Naive B cell (primary cell): ENCODE data around the gene RNASEH1. TPM values are rescaled to one million over a fixed set of nuclear protein-coding genes. Genes with fewer than 3 reads are reported as not detected.

ENCODE experiments used
- ATAC-seq, 2 donors: fragments of 150-1000 bp; cut with Tn5 transposase; 2 replicates each; pipeline ENCODE4 v1.10.0; 2021; ENCODE audit warnings: low read depth in 2 of 2, mild to moderate bottlenecking in 2 of 2, moderate library complexity in 2 of 2
- DNase-seq: peaks from one replicate; pipeline ENCODE4 v3.0.0; 2022
- H3K27ac Mint-ChIP-seq, 6 donors: one replicate each; pipeline ENCODE4 v1.8.0; 2020 to 2022; ENCODE audit warnings: mild to moderate bottlenecking in 6 of 6, mixed read lengths in 6 of 6, moderate library complexity in 5 of 6, inconsistent platforms in 2 of 6
- H3K27me3 Mint-ChIP-seq, 3 donors: one replicate each; pipeline ENCODE4 v1.8.0; 2021 to 2022; ENCODE audit warnings: mixed read lengths in 3 of 3, mild to moderate bottlenecking in 1 of 3
- H3K36me3 Mint-ChIP-seq, 2 donors: one replicate each; pipeline ENCODE4 v1.8.0; 2020 to 2022; ENCODE audit warnings: mixed read lengths in 2 of 2, inconsistent platforms in 1 of 2, mild to moderate bottlenecking in 1 of 2
- H3K4me1 Mint-ChIP-seq, 3 donors: one replicate each; pipeline ENCODE4 v1.8.0; 2020 to 2022; ENCODE audit warnings: mixed read lengths in 3 of 3, inconsistent platforms in 1 of 3, mild to moderate bottlenecking in 1 of 3, moderate library complexity in 1 of 3
- H3K4me3 Mint-ChIP-seq, 8 donors: one replicate each; pipeline ENCODE4 v1.8.0; 2020 to 2022; ENCODE audit warnings: mild to moderate bottlenecking in 8 of 8, mixed read lengths in 8 of 8, moderate library complexity in 8 of 8, inconsistent platforms in 2 of 8
- H3K9me3 Mint-ChIP-seq, 7 donors: one replicate each; pipeline ENCODE4 v1.8.0; 2020 to 2022; ENCODE audit warnings: mixed read lengths in 7 of 7, mild to moderate bottlenecking in 5 of 7, inconsistent platforms in 2 of 7, moderate library complexity in 1 of 7
- polyA plus RNA-seq, 6 donors: library from polyadenylated mRNA; unstranded; fragments of 300-500 nt; fragmentation: Illumina TruSeq; gene quantifications; one replicate each; pipeline ENCODE4 v1.2.3, GENCODE V29; 2021; ENCODE audit warnings: low read depth in 6 of 6

The RNASEH1 gene
- polyA plus RNA-seq, 6 donors from 2014 or later: 31.4 to 38.8 (median 36.2) TPM

- DNase-seq (no peak), ATAC-seq (peak in 1 of 2 donors; percentile 37)
- Mint-ChIP-seq H3K9me3 (peaks cover 0 to 2% (median 0%) of the 10 kb centered on the region in 7 donors), H3K27ac (peak overlapping the region in 5 of 6 donors; percentile 2 to 86 (median 80)), H3K4me3 (peak overlapping the region; percentile 67 to 94 (median 80)), H3K27me3 (no peaks in the 10 kb centered on the region), H3K4me1 (peaks cover 7 to 15% (median 14%) of the 10 kb centered on the region in 3 donors), H3K36me3 (no peaks in the 10 kb centered on the region)
These were observed 22.1 kb downstream of the RNASEH1 start for GRCh38 chr2:3535794-3536681.

- H3K4me3 Mint-ChIP-seq: peak overlapping the region; percentile 56 to 91 (median 80)
- peak overlapping the region in 3 of 6 donors; percentile 10 to 86 (median 51) for H3K27ac Mint-ChIP-seq
- H3K9me3 Mint-ChIP-seq: peaks cover 0 to 2% (median 0%) of the 10 kb centered on the region in 7 donors
- H3K4me1 Mint-ChIP-seq: peaks cover 7 to 15% (median 14%) of the 10 kb centered on the region in 3 donors
- DNase-seq: no peak
- no peaks in the 10 kb centered on the region for H3K27me3 Mint-ChIP-seq
- no peaks in the 10 kb centered on the region for H3K36me3 Mint-ChIP-seq
- peak; percentile 18 to 37 for ATAC-seq
These were observed 22.7 kb downstream of the RNASEH1 start for GRCh38 chr2:3535467-3535793.

GRCh38 chr2:3534251-3534814, 23.8 kb downstream of the RNASEH1 start:
- no peak for DNase-seq
- H3K36me3 Mint-ChIP-seq: no peaks in the 10 kb centered on the region
- H3K27me3 Mint-ChIP-seq: no peaks in the 10 kb centered on the region
- no peak for ATAC-seq
- H3K9me3 Mint-ChIP-seq: peaks cover 0 to 2% (median 0%) of the 10 kb centered on the region in 7 donors
- no peak overlapping the region for H3K4me3 Mint-ChIP-seq
- H3K4me1 Mint-ChIP-seq: peaks cover 7 to 15% (median 14%) of the 10 kb centered on the region in 3 donors
- H3K27ac Mint-ChIP-seq: no peak overlapping the region

- peaks cover 7 to 15% (median 14%) of the 10 kb centered on the region in 3 donors for H3K4me1 Mint-ChIP-seq
- ATAC-seq: no peak
- peak overlapping the region in 1 of 8 donors; percentile 15 for H3K4me3 Mint-ChIP-seq
- H3K27me3 Mint-ChIP-seq: no peaks in the 10 kb centered on the region
- no peak for DNase-seq
- no peaks in the 10 kb centered on the region for H3K36me3 Mint-ChIP-seq
- H3K9me3 Mint-ChIP-seq: peaks cover 0 to 2% (median 0%) of the 10 kb centered on the region in 7 donors
- H3K27ac Mint-ChIP-seq: peak overlapping the region in 1 of 6 donors; percentile 32
These were observed 24.3 kb downstream of the RNASEH1 start for GRCh38 chr2:3533836-3534235.

GRCh38 chr2:3532941-3533340, 25.2 kb downstream of the RNASEH1 start:
- Mint-ChIP-seq H3K27me3 (no peaks in the 10 kb centered on the region), H3K4me3 (peak overlapping the region in 2 of 8 donors; percentile 21 to 29), H3K4me1 (peaks cover 7 to 15% (median 14%) of the 10 kb centered on the region in 3 donors), H3K9me3 (peaks cover 0 to 2% (median 0%) of the 10 kb centered on the region in 7 donors), H3K27ac (no peak overlapping the region), H3K36me3 (no peaks in the 10 kb centered on the region)
- ATAC-seq (no peak), DNase-seq (no peak)

GRCh38 chr2:3529316-3530025, 28.7 kb downstream of the RNASEH1 start:
- DNase-seq: no peak

GRCh38 chr2:3527886-3528785, 30.0 kb downstream of the RNASEH1 start:
- ATAC-seq (no peak), DNase-seq (no peak)
- H3K4me3 Mint-ChIP-seq: no peak overlapping the region
- no peaks in the 10 kb centered on the region for H3K27me3 Mint-ChIP-seq
- H3K4me1 Mint-ChIP-seq: peaks cover 0 to 4% (median 4%) of the 10 kb centered on the region in 3 donors
- H3K36me3 Mint-ChIP-seq: no peaks in the 10 kb centered on the region
- no peak overlapping the region for H3K27ac Mint-ChIP-seq
- H3K9me3 Mint-ChIP-seq: no peaks in the 10 kb centered on the region

More at GRCh38 chr2:3529316-3530025, 28.7 kb downstream of the RNASEH1 start:
- Mint-ChIP-seq H3K36me3 (no peaks in the 10 kb centered on the region), H3K4me1 (peaks cover 0 to 4% (median 0%) of the 10 kb centered on the region in 3 donors), H3K27ac (no peak overlapping the region), H3K27me3 (no peaks in the 10 kb centered on the region), H3K4me3 (peak overlapping the region in 1 of 8 donors; percentile 22), H3K9me3 (peaks cover 0 to 2% (median 0%) of the 10 kb centered on the region in 7 donors)
- ATAC-seq: no peak

GRCh38 chr2:3526871-3527270, 31.3 kb downstream of the RNASEH1 start:
- Mint-ChIP-seq H3K27me3 (no peaks in the 10 kb centered on the region), H3K4me3 (no peak overlapping the region), H3K9me3 (no peaks in the 10 kb centered on the region), H3K27ac (no peak overlapping the region), H3K36me3 (no peaks in the 10 kb centered on the region), H3K4me1 (peaks cover 3 to 12% (median 5%) of the 10 kb centered on the region in 3 donors)
- no peak for DNase-seq
- no peak for ATAC-seq

GRCh38 chr2:3523551-3524041, 34.5 kb downstream of the RNASEH1 start:
- Mint-ChIP-seq H3K4me1 (peaks cover 26 to 33% (median 27%) of the 10 kb centered on the region in 3 donors), H3K9me3 (no peaks in the 10 kb centered on the region), H3K4me3 (no peak overlapping the region), H3K27me3 (no peaks in the 10 kb centered on the region), H3K27ac (no peak overlapping the region), H3K36me3 (no peaks in the 10 kb centered on the region)
- no peak for ATAC-seq
- DNase-seq: no peak

- Mint-ChIP-seq H3K4me1 (peaks cover 26 to 36% (median 27%) of the 10 kb centered on the region in 3 donors), H3K4me3 (peak overlapping the region in 1 of 8 donors; percentile 3), H3K27me3 (no peaks in the 10 kb centered on the region), H3K36me3 (no peaks in the 10 kb centered on the region), H3K9me3 (no peaks in the 10 kb centered on the region), H3K27ac (peak overlapping the region in 1 of 6 donors; percentile 47)
- DNase-seq (no peak), ATAC-seq (no peak)
These were observed 35.1 kb downstream of the RNASEH1 start for GRCh38 chr2:3522961-3523421.

- no peaks in the 10 kb centered on the region for H3K27me3 Mint-ChIP-seq
- ATAC-seq (no peak), DNase-seq (no peak)
- H3K4me1 Mint-ChIP-seq: peaks cover 26 to 44% (median 27%) of the 10 kb centered on the region in 3 donors
- H3K36me3 Mint-ChIP-seq: peaks cover 0 to 3% of the 10 kb centered on the region in 2 donors
- H3K4me3 Mint-ChIP-seq: peak overlapping the region; percentile 80 to 95 (median 92)
- H3K9me3 Mint-ChIP-seq: peaks cover 0 to 3% (median 2%) of the 10 kb centered on the region in 7 donors
- H3K27ac Mint-ChIP-seq: peak overlapping the region in 3 of 6 donors; percentile 61 to 90 (median 83)
These were observed 37.5 kb downstream of the RNASEH1 start for GRCh38 chr2:3520591-3520990.
